NCI-H2196 (cell line): ENCODE data around the gene CDC42BPA.
"Not testable (repeated sequence)": the region's sequence is repeated elsewhere in the genome, so short reads cannot be mapped to it uniquely, and the experiment has no call there.

Experiments
- DNase-seq: peaks from one replicate; lab custom pipeline; 2025; ENCODE audit not compliant: unreplicated experiment; lab: John Stamatoyannopoulos, UW

Gene CDC42BPA

DNA sequence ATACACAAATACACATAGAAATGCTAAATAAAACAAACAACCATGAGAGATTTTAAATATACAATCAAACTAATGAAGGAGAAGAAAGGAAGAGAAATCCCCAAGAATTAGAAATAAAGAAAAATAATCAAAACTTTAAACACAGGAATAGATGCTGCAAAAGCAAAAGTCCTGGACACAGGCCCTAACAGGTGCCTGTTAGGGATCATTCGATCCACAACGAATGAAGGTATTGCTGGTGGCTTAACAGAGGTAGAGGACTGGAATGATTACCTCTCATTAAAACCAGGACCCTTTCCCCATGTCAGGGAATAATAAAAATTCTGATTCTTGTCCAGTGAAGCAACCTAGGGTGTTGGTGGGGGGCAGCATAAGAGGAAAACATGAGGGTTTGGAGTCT is 56.8 kb downstream of the CDC42BPA start:
- no peak for DNase-seq

GRCh38 chr1:227260433-227260832 is 57.9 kb downstream of the CDC42BPA start:
- no peak for DNase-seq

DNA sequence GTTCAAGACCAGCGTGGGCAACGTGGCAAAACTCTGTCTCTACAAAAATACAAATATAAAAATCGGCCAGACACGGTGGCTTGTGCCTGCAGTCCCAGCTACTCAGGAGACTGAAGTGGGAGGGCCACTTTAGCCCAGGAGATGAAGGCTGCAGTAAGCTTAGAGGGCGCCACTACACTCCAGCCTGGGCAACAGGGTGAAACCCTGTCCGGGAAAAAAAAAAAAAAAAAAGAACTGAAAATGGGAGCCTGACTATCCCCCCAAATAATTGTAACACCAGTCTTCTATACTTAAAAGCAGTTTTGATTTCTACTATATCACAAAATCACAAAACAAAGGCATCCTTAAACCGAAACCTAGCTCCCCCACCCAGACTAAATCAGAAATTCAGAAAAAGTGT is 60.3 kb downstream of the CDC42BPA start:
- no peak for DNase-seq

- DNase-seq: no peak
These were observed 63.1 kb downstream of the CDC42BPA start for GRCh38 chr1:227255086-227255732.

- no peak for DNase-seq
These were observed 65.2 kb downstream of the CDC42BPA start for GRCh38 chr1:227253065-227253464.

- no peak for DNase-seq
These were observed 72.5 kb downstream of the CDC42BPA start for GRCh38 chr1:227245613-227246320.

DNA sequence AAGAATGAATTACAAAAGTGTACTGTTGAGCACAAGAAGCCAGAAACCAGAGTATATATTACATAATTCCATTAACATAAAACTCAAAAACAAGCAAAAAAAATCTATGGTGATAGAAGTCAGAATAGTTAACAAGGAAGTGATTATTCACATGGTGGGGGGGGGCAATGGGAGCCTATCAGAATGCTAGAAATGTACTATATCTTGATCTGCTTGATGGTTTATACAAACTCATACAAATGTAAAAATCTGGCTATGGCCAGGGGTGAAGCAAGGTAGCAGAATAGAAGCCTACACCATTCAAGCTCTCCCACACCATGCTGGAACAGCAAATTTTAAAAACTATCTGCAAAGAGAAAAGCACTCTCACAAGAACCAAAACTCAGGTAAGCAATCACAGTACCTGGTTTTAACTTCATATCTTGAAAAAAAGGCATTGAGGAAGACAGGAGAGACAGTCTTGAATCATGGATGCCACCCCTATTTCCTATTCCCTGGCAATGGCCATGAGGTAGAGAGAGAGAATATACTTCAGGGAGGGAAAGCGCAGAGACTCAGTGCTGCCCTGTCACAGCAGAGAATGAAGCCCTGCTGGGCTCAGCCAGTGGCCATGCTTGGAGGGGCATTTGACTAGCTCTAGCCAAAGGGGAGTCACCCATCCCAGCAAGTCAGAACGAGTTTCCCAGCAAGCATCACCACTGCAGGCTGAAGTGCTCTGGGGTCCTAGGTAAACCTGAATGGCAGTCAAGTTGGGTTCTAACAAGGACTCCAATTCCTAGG is 73.8 kb downstream of the CDC42BPA start:
- no peak for DNase-seq

GRCh38 chr1:227242811-227243682 is 75.2 kb downstream of the CDC42BPA start:
- no peak for DNase-seq

- DNase-seq: no peak
These were observed 77.3 kb downstream of the CDC42BPA start for GRCh38 chr1:227240983-227241382.

DNA sequence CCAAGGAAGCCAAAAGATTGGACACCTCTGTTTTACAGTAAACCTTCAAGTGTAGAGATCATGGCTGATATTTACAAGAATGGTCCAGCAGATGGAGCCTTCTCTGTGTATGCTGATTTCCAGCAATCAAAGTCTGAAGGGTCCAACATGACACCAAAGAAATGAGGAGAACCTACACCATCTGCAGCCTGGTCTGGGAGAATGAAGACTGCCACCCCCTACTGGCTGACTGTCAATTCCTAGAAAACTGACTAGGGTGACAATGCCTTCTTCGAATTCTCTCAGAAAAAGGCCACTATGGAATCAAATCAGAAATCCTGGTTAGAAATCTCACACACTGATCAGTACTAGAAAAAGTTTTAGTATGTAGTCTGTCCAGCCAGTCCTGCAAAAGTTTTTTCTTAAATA is 83.3 kb downstream of the CDC42BPA start:
- peak; percentile 20 for DNase-seq

DNA sequence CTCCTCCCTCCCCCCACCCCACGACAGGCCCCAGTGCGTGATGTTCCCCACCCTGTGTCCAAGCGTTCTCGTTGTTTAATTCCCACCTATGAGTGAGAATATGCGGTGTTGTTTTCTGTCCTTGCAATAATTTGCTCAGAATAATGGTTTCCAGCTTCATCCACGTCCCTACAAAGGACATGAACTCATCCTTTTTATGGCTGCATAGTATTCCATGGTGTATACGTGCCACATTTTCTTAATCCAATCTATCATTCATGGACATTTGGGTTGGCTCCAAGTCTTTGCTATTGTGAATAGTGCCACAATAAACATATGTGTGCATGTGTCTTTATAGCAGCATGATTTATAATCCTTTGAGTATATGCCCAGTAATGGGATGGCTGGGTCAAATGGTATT is 87.2 kb downstream of the CDC42BPA start:
- DNase-seq: not testable (repeated sequence)

DNA sequence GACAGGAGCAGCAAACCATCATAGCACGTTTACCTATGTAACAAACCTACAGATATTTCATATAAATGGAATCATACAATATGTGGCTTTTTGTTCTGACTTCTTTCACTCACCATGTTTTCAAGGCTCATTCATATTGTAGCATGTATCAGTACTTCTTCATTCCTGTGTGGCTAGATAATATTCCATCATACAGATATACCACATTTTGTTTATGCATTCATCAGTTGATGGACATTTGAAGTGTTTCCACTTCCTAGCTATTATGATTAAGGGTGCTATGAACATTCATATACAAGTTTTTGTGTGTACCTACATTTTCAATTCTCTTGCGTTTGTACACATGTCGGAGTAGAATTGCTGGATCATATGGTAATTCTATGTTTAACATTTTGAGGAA is 90.1 kb downstream of the CDC42BPA start:
- no peak for DNase-seq

GRCh38 chr1:227227761-227228160 is 90.5 kb downstream of the CDC42BPA start:
- no peak for DNase-seq

DNA sequence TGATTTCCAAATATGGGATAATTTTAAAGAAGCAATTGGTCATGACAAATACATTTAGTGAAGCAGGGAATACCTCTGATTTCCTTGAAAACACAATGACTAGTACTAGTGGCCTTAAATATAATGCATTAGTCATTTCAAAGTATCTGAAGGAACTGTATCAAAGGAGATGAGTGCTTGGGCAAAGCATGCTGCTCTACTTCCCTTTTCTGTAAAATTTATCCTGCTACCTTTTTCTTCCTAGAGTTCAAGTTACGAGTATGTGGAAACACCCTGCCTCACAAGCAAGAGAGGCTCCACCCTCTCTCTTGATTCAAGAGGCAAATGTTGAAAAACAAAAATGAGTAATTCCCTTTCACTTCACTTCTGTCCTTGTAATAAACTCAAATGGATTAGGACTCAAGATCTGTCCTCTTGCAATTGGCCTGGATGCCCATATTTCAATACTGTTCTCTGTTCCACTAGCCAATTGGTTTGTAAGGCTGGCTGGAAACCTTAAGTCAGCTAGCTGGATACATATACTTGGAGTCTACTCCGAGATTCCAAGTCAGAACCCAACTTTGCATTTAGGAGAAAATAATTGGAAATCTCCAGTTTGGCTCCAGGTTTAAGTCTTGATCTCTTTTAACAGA is 92.5 kb downstream of the CDC42BPA start:
- DNase-seq: no peak

GRCh38 chr1:227223171-227223806 is 95.0 kb downstream of the CDC42BPA start:
- DNase-seq: no peak

DNA sequence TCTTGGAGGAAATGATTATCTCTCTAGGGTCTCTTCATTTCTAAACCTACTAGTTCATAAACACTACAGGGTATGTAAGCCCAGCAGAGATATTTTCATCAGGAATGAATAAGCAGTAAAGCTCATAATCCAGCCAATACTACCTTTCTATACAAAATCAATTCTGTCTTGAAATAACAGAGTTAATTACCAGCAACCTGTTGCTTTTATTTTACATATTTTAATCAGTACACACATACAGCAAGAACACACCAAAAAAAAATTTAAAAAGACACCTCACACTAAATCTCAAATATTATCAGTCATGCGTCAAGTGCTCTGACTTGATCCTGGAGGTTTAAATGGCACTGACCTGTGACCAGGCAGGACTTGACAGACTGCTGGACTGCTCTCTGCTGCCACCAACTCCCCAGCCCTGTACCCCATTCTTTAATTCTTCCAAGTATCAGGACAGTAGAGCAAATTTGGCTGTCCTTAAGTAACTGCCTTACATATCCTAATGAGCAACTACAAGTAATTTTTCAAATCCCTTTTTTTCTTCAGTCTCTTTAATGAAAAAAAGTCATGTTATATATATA is 98.5 kb downstream of the CDC42BPA start:
- no peak for DNase-seq

DNA sequence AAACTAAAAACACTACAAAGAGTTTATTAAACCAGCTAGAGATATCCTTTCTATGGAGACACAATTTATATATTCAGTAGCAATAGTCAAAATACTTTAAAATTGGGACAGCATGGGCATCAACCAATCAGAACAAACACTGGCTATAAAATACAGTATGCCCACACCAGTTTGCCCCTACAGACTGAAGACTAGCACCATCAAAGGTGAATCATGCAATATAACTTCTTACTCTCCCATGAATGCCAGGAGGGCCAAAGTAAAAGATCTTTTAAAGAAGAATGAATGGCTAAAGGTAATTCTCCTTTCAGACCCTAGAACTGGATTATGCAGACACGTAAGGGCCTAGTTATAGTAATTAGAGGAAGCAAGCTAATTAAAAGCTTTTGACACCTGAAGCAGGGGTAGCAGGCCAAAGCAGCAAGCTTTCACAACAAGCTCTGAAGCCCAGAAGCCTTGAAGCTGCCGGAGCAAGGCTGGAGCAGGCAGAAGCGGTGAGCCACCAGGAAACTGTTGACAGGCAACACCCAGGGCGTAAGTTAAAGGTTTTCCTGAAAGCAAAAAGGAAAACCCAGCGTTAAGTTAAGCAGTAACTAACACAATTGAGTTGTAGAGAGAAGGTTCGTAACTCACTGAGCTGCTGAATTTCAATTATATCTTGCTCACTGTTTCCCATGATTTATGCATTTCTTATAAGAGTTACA is 99.3 kb downstream of the CDC42BPA start:
- no peak for DNase-seq

- DNase-seq: no peak
These were observed 102.3 kb downstream of the CDC42BPA start for GRCh38 chr1:227215863-227216510.

- DNase-seq: no peak
These were observed 104.1 kb downstream of the CDC42BPA start for GRCh38 chr1:227214207-227214606.
